ENCODE results near the gene TFCP2. TPM values are rescaled to one million over a fixed set of nuclear protein-coding genes. Genes with fewer than 3 reads are reported as not detected.

TFCP2 gene
- total RNA-seq, 1 experiment from 2014 or later = 52.6 TPM

GRCh38 chr12:51186465-51187085, 13.6 kb upstream of the TFCP2 start:
- Histone ChIP-seq H3K4me1 (no peaks in the 10 kb centered on the region), H3K36me3 (ENCODE audit: control insufficient read depth, insufficient read depth, low read length) (no peaks in the 10 kb centered on the region), H3K27me3 (replicated peaks; ENCODE audit: control insufficient read depth, insufficient read depth, low read length) (no peaks in the 10 kb centered on the region), H3K4me3 (ENCODE audit: low read depth, low read length) (no peak overlapping the region), H3K9me3 (no peaks in the 10 kb centered on the region)
- no peak for DNase-seq
- Mint-ChIP-seq H3K36me3 (ENCODE audit: insufficient read depth, unreplicated experiment) (no peaks in the 10 kb centered on the region), H3K9me3 (ENCODE audit: unreplicated experiment) (no peaks in the 10 kb centered on the region), H3K4me1 (ENCODE audit: low read depth, unreplicated experiment) (peaks cover 5% of the 10 kb centered on the region), H3K4me3 (ENCODE audit: unreplicated experiment) (no peak overlapping the region), H3K27ac (ENCODE audit: unreplicated experiment) (no peak overlapping the region), H3K27me3 (ENCODE audit: insufficient read depth, unreplicated experiment) (no peaks in the 10 kb centered on the region)
- no TSS peak for BruUV-seq (replicated peaks)
- intact Hi-C loops (cut with micrococcal nuclease; ENCODE audit: unreplicated experiment) = no loop called here
- CTCF ChIA-PET = no interaction called here
- POLR2A ChIA-PET = no interaction called here
- TF ChIP-seq, protein P1, sequence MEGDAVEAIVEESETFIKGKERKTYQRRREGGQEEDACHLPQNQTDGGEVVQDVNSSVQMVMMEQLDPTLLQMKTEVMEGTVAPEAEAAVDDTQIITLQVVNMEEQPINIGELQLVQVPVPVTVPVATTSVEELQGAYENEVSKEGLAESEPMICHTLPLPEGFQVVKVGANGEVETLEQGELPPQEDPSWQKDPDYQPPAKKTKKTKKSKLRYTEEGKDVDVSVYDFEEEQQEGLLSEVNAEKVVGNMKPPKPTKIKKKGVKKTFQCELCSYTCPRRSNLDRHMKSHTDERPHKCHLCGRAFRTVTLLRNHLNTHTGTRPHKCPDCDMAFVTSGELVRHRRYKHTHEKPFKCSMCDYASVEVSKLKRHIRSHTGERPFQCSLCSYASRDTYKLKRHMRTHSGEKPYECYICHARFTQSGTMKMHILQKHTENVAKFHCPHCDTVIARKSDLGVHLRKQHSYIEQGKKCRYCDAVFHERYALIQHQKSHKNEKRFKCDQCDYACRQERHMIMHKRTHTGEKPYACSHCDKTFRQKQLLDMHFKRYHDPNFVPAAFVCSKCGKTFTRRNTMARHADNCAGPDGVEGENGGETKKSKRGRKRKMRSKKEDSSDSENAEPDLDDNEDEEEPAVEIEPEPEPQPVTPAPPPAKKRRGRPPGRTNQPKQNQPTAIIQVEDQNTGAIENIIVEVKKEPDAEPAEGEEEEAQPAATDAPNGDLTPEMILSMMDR (IDR thresholded peaks at IDR 0.05; ENCODE audit: insufficient read depth in 1 of 2, low read depth in 1 of 2, low read length in 1 of 2, severe bottlenecking in 1 of 2, unreplicated experiment in 1 of 2) = no peak

GRCh38 chr12:51185171-51185717, 12.3 kb upstream of the TFCP2 start:
- Histone ChIP-seq H3K27me3 (replicated peaks; ENCODE audit: control insufficient read depth, insufficient read depth, low read length) (no peaks in the 10 kb centered on the region), H3K4me3 (ENCODE audit: low read depth, low read length) (no peak overlapping the region), H3K9me3 (no peaks in the 10 kb centered on the region), H3K36me3 (ENCODE audit: control insufficient read depth, insufficient read depth, low read length) (no peaks in the 10 kb centered on the region), H3K4me1 (no peaks in the 10 kb centered on the region)
- TF ChIP-seq, protein P1 (IDR thresholded peaks at IDR 0.05; ENCODE audit: insufficient read depth in 1 of 2, low read depth in 1 of 2, low read length in 1 of 2, severe bottlenecking in 1 of 2, unreplicated experiment in 1 of 2) = no peak
- BruUV-seq (replicated peaks) = no TSS peak
- no peaks in the 10 kb centered on the region for H3K36me3 Mint-ChIP-seq (ENCODE audit: insufficient read depth, unreplicated experiment)
- H3K27ac Mint-ChIP-seq (ENCODE audit: unreplicated experiment) = no peak overlapping the region
- ChIA-PET POLR2A (interaction anchor here (0.5 to 1.1 kb wide), 2 partner anchors 20 to 33 kb away, joined by 3 to 5 read pairs; partner anchors contain the start of gene POU6F1), CTCF (no interaction called here)
- no peaks in the 10 kb centered on the region for H3K27me3 Mint-ChIP-seq (ENCODE audit: insufficient read depth, unreplicated experiment)
- DNase-seq = no peak
- H3K4me1 Mint-ChIP-seq (ENCODE audit: low read depth, unreplicated experiment) = peaks cover 5% of the 10 kb centered on the region
- H3K9me3 Mint-ChIP-seq (ENCODE audit: unreplicated experiment) = no peaks in the 10 kb centered on the region
- intact Hi-C loops (cut with micrococcal nuclease; ENCODE audit: unreplicated experiment) = no loop called here
- no peak overlapping the region for H3K4me3 Mint-ChIP-seq (ENCODE audit: unreplicated experiment)

- no peaks in the 10 kb centered on the region for H3K9me3 ChIP-seq
- no peaks in the 10 kb centered on the region for H3K36me3 Mint-ChIP-seq (ENCODE audit: insufficient read depth, unreplicated experiment)
- H3K36me3 ChIP-seq (ENCODE audit: control insufficient read depth, insufficient read depth, low read length) = no peaks in the 10 kb centered on the region
- intact Hi-C loops (cut with micrococcal nuclease; ENCODE audit: unreplicated experiment) = no loop called here
- no peaks in the 10 kb centered on the region for H3K4me1 ChIP-seq
- H3K4me1 Mint-ChIP-seq (ENCODE audit: low read depth, unreplicated experiment) = peaks cover 5% of the 10 kb centered on the region
- ChIA-PET CTCF (no interaction called here), POLR2A (no interaction called here)
- H3K9me3 Mint-ChIP-seq (ENCODE audit: unreplicated experiment) = no peaks in the 10 kb centered on the region
- H3K27me3 ChIP-seq (replicated peaks; ENCODE audit: control insufficient read depth, insufficient read depth, low read length) = no peaks in the 10 kb centered on the region
- no peak overlapping the region for H3K4me3 Mint-ChIP-seq (ENCODE audit: unreplicated experiment)
- no peak overlapping the region for H3K27ac Mint-ChIP-seq (ENCODE audit: unreplicated experiment)
- H3K27me3 Mint-ChIP-seq (ENCODE audit: insufficient read depth, unreplicated experiment) = no peaks in the 10 kb centered on the region
- no peak overlapping the region for H3K4me3 ChIP-seq (ENCODE audit: low read depth, low read length)
- no peak for DNase-seq
- TF ChIP-seq, protein P1 (IDR thresholded peaks at IDR 0.05; ENCODE audit: insufficient read depth in 1 of 2, low read depth in 1 of 2, low read length in 1 of 2, severe bottlenecking in 1 of 2, unreplicated experiment in 1 of 2) = no peak
- BruUV-seq (replicated peaks) = no TSS peak
These were observed 10.9 kb upstream of the TFCP2 start for GRCh38 chr12:51183816-51184215.
